Measurements from ENCODE around the gene NBDY. TPM values are rescaled to one million over a fixed set of nuclear protein-coding genes. Genes with fewer than 3 reads are reported as not detected.

Gene NBDY
- total RNA-seq, 1 donor from 2014 or later: 34.2 TPM

- no peak for ATAC-seq
These were observed 36.1 kb downstream of the NBDY start for GRCh38 chrX:56764975-56765791.

GRCh38 chrX:56765811-56766553 is 36.9 kb downstream of the NBDY start:
- no peak for ATAC-seq

- no peak for ATAC-seq
These were observed 37.7 kb downstream of the NBDY start for GRCh38 chrX:56766554-56767347.

GRCh38 chrX:56767348-56768119 is 38.5 kb downstream of the NBDY start:
- peak; percentile 68 for ATAC-seq

GRCh38 chrX:56768120-56768660 is 39.1 kb downstream of the NBDY start:
- peak; percentile 64 for ATAC-seq

GRCh38 chrX:56772675-56773521 is 43.9 kb downstream of the NBDY start:
- ATAC-seq: peak; percentile 65

GRCh38 chrX:56773522-56774060 is 44.5 kb downstream of the NBDY start:
- ATAC-seq: peak; percentile 56

- peak; percentile 69 for ATAC-seq
These were observed 49.3 kb downstream of the NBDY start for GRCh38 chrX:56778099-56778923.

GRCh38 chrX:56778924-56779468 is 50.0 kb downstream of the NBDY start:
- ATAC-seq: peak; percentile 71

- peak; percentile 2 for ATAC-seq
These were observed 51.9 kb downstream of the NBDY start for GRCh38 chrX:56780681-56781649.

GRCh38 chrX:56782352-56782751 is 53.3 kb downstream of the NBDY start:
- no peak for ATAC-seq

GRCh38 chrX:56782791-56783449 is 53.9 kb downstream of the NBDY start:
- no peak for ATAC-seq

- ATAC-seq: no peak
These were observed 54.4 kb downstream of the NBDY start for GRCh38 chrX:56783450-56783831.

GRCh38 chrX:56783996-56784620 is 55.1 kb downstream of the NBDY start:
- no peak for ATAC-seq

- no peak for ATAC-seq
These were observed 55.6 kb downstream of the NBDY start for GRCh38 chrX:56784666-56785065.

GRCh38 chrX:56785442-56785841 is 56.4 kb downstream of the NBDY start:
- no peak for ATAC-seq

Measured in esophagus mucosa (tissue), 1 donor.